ENCODE results near the gene DZANK1.
"Not testable (repeated sequence)": the region's sequence is repeated elsewhere in the genome, so short reads cannot be mapped to it uniquely, and the experiment has no call there.

The DZANK1 gene

DNA sequence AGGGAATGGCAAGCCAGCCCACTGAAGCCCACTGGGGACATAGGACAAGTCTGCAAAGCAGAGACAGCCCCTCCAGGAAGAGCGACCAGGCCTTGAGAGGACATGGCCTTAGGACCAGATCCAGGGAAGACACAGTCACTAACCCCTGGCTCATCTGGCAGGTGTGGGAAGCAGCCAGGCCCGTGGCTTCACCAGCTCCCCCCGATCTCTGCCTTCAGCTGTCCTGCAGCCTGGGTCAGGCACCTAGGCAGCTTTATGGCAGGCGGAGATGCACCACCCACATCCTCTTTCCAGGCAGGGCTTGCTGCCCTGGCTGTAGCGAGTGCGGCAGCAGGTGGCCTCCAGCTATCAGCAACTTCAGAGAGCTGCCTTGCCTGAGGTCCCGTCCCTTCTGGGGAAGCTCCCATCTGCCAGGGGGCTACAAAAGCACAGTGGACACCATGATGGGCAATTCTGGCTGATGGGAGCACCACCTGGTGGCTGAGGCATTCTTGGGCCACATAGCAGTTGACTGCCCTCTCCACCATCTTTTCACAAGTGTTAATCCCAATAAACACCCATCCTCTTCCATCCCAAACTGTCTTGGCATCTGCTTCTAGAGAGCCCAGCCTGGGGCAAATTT, 85.8 kb downstream of the DZANK1 start:
- H3K4me3 ChIP-seq (ENCODE audit: low read depth, low read length): no peak overlapping the region

DNA sequence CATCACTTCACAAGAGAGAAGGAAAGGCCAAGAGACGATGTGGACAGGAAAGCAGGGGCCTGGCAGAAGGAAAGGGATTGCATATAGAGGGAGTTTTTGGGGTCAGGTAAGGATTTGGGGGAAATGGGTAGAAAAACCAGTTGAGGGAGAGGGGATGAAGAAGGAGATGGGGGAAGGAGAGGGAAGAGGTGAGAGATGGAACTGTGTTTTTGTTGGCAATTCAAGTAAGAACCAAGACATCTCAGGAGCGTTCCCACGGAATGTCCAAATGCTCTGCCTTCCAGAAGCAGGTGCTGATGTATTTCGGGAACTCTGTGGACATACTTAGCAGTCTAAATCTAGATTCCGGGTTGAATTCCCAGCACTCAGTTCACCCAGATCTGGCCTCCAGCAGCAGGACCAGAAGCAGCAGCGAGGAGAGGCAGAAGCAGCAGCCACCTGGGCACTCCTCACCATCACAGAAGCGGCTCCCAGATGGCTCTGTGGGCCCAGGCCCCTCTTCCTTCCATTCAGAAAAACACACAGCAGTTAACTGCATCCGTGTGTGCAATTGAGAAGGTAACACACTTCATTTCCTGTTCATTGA, 88.8 kb downstream of the DZANK1 start:
- no peak overlapping the region for H3K4me3 ChIP-seq (ENCODE audit: low read depth, low read length)

DNA sequence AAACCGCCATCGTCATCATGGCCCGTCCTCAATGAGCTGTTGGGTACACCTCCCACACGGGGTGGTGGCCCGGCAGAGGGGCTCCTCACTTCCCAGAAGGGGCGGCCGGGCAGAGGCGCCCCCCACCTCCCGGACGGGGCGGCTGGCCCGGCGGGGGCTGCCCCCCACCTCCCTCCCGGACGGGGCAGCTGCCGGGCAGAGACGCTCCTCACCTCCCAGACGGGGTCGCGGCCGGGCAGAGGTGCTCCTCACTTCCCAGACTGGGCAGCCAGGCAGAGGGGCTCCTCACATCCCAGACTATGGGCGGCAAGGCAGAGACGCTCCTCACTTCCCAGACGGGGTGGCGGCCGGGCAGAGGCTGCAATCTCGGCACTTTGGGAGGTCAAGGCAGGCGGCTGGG, 91.3 kb downstream of the DZANK1 start:
- H3K4me3 ChIP-seq (ENCODE audit: low read depth, low read length): not testable (repeated sequence)

DNA sequence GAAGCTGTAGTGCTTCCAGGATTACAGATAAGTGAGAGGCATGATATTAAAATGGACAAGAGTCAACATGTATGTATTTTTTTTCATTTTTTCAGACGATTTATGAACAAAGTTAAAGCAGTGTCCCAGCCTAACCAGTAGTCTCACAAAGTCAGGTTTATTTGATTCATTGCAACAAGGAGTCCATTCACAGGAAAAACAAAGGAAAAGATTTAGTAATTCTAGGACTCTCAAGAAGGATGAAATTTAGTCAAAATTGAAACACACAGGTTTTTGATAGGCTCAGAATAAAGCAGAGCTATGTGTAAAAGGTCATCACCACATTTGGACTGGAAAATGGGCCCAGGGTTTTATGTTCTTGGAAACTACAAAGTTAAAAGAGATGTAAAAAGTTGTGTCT, 94.5 kb downstream of the DZANK1 start:
- no peak overlapping the region for H3K4me3 ChIP-seq (ENCODE audit: low read depth, low read length)

DNA sequence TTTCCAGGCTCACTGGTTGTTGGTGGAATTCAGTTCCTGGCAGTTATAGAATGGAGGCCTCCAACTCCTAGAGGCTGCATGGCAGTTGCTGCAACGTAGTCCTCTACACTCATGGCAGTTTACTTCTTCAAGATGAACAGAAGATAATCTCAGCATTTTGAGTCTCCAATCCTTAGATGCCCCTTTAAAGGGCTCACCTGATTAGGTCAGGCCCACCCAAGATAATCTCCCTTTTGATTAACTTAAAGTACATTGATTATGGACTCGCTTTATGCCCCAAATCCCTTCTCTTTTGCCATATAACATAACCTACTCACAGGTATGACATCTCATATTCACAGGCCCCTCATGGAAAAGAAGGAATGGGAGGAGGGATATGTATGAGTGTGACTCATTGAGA, 102.1 kb downstream of the DZANK1 start:
- H3K4me3 ChIP-seq (ENCODE audit: low read depth, low read length): no peak overlapping the region

DNA sequence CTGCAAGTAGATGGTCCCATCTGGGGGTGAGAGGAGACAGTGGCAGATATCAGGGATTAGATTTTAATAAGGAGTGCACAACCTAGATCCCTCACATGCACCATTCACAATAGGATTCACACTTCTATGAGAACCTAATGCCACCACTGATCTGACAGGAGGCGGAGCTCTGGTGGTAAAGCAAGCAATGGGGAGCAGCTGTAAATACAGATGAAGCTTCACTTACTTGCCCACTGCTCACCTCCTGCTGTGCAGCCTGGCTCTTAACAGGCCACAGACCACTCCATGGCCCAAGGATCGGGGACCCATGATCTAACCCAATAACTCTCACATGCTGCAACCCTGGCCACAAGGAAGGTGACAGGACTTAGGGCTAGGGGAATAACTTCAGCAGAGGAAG, 103.1 kb downstream of the DZANK1 start:
- no peak overlapping the region for H3K4me3 ChIP-seq (ENCODE audit: low read depth, low read length)

DNA sequence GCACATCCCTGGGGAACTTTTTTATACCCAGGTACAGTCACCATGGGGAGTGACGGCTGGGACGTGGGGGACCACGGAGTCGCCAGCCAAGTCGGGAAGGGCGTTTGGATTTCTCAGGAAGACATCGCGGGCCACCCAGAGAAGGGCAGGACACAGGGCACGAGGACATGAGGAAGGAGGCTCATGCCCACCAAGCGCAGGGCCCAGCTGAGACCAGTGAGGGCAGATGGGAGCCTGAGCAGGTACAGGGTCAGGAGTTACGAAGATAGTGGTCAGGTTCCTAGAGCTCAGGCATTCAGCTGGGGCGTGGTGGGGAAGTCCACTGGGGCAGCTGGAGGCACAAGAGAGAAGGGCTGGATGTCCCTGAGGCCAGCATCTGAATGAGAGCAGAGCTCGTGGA, 103.9 kb downstream of the DZANK1 start:
- no peak overlapping the region for H3K4me3 ChIP-seq (ENCODE audit: low read depth, low read length)

DNA sequence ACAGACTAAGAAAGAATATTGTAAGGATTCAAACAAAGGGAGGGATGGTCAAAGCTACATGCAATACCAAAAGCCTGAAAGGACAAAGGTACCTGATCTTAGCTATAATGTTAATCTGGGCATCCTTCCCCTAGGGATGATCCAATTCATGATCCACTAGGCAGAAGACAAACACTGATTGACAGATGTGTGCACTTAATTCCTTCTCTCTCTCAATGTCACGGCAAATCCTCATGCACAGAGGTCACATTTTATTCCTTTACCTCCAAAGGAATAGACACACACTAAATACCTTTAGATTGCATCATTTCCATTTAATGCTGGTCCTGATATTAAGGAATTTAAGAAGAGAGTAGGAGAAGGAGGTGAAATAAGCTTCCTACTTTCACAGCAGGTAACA, 105.2 kb downstream of the DZANK1 start:
- no peak overlapping the region for H3K4me3 ChIP-seq (ENCODE audit: low read depth, low read length)

DNA sequence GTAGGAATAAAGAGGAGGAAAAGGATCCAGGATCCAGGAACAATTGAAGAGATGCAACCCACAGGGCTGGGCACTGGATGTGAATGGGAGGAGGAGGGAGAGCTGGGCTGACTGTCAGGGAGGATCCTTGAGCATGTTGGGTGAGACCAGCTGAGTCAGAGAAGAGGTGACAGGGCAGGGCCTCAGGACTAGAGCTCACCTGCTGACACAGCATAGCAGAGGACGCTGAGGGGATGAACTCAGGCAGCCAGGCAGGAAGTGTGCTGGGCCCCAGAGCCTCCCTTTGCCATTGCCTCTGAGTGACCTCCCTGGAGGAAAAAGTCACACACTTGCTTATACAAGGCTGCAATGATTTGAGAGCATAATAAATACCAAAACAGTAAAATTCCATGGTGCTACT, 106.2 kb downstream of the DZANK1 start:
- no peak overlapping the region for H3K4me3 ChIP-seq (ENCODE audit: low read depth, low read length)

DNA sequence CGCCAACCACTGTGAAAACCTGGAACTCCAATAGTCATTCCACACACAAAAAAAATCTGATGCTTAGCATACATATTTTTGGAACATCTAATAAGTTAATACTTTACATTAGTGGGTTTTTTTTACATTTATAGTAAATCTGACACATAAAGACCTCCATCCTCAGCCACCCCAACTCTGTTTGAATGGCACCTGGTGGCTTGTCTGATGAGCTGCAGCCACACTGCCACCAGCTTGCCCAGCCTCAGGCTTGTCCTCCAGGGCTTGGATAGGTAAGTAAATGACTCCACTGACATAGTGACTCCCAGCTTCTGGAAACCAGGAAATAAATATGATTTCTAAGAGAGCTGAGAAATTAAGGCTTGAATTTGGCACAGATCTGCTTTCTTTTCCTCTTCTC, 107.0 kb downstream of the DZANK1 start:
- H3K4me3 ChIP-seq (ENCODE audit: low read depth, low read length): no peak overlapping the region

DNA sequence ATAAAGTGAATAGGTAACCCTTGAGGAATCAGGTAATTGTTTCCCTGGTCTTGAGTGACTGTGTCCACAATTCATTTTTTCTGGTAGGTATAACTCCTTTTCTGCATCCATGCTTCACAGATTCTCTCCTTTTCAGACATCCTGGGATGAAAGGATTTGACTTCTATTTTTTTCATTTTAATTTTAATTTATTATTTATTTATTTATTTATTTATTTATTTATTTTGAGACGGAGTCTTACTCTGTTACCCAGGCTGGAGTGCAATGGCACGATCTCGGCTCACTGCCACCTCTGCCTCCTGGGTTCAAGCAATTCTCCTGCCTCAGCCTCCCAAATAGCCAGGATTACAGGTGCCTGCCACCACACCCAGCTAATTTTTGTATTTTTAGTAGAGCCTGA, 117.1 kb downstream of the DZANK1 start:
- not testable (repeated sequence) for H3K4me3 ChIP-seq (ENCODE audit: low read depth, low read length)

Measured in iPS-11a (cell line).